HK-2 (cell line): ENCODE results near the gene GGTLC2.
"Not testable (repeated sequence)": the region's sequence is repeated elsewhere in the genome, so short reads cannot be mapped to it uniquely, and the experiment has no call there.

Experiments
- DNase-seq: peaks from one replicate; pipeline ENCODE4 v3.0.0-alpha.2; 2018; ENCODE audit not compliant: unreplicated experiment

The GGTLC2 gene

GRCh38 chr22:22669093-22669492 lies 24.7 kb downstream of the GGTLC2 start:
- no peak for DNase-seq

- no peak for DNase-seq
These were observed 25.8 kb downstream of the GGTLC2 start for GRCh38 chr22:22670076-22670795.

- DNase-seq = no peak
These were observed 27.1 kb downstream of the GGTLC2 start for GRCh38 chr22:22671506-22671905.

GRCh38 chr22:22673099-22673498 lies 28.7 kb downstream of the GGTLC2 start:
- no peak for DNase-seq

GRCh38 chr22:22673628-22674027 lies 29.2 kb downstream of the GGTLC2 start:
- no peak for DNase-seq

- no peak for DNase-seq
These were observed 30.1 kb downstream of the GGTLC2 start for GRCh38 chr22:22674467-22674866.

GRCh38 chr22:22678970-22679369 lies 34.6 kb downstream of the GGTLC2 start:
- no peak for DNase-seq

- DNase-seq = no peak
These were observed 36.0 kb downstream of the GGTLC2 start for GRCh38 chr22:22680396-22680795.

- no peak for DNase-seq
These were observed 36.9 kb downstream of the GGTLC2 start for GRCh38 chr22:22681221-22681739.

GRCh38 chr22:22682196-22682595 lies 37.8 kb downstream of the GGTLC2 start:
- DNase-seq = no peak

- no peak for DNase-seq
These were observed 38.6 kb downstream of the GGTLC2 start for GRCh38 chr22:22682807-22683667.

GRCh38 chr22:22683668-22684361 lies 39.4 kb downstream of the GGTLC2 start:
- DNase-seq = no peak

GRCh38 chr22:22684580-22685561 lies 40.5 kb downstream of the GGTLC2 start:
- DNase-seq = no peak

GRCh38 chr22:22685586-22685985 lies 41.2 kb downstream of the GGTLC2 start:
- DNase-seq = no peak

- DNase-seq = not testable (repeated sequence)
These were observed 42.0 kb downstream of the GGTLC2 start for GRCh38 chr22:22686202-22687115.

- DNase-seq = no peak
These were observed 43.5 kb downstream of the GGTLC2 start for GRCh38 chr22:22687638-22688500.

GRCh38 chr22:22689621-22690345 lies 45.4 kb downstream of the GGTLC2 start:
- DNase-seq = no peak

- no peak for DNase-seq
These were observed 46.6 kb downstream of the GGTLC2 start for GRCh38 chr22:22691055-22691454.
